ENCODE results near the gene DAP3.
A peak's percentile ranks its signal among the peaks of the same experiment; 100 is the strongest.
"Not testable (repeated sequence)": the region's sequence is repeated elsewhere in the genome, so short reads cannot be mapped to it uniquely, and the experiment has no call there.

DAP3 gene

GRCh38 chr1:155689081-155689607 is at the start of gene DAP3:
DAP3 (plus strand) TSS chr1:155689091; CDS start chr1:155709780, 20,689 bp downstream.
- not testable (repeated sequence) for DNase-seq (ENCODE audit: low read depth)
- H3K4me3 ChIP-seq (ENCODE audit: low read length) = peak within 1 kb of the TSS; percentile 78

- no peak for DNase-seq (ENCODE audit: low read depth)
- no peak overlapping the region for H3K4me3 ChIP-seq (ENCODE audit: low read length)
- TF ChIP-seq CTCF (IDR thresholded peaks at IDR 0.05; ENCODE audit: insufficient read depth, low read depth, low read length, missing control alignments) = no peak
Measured at GRCh38 chr1:155640367-155640766, 48.5 kb upstream of the DAP3 start.

GRCh38 chr1:155642559-155643180 is 46.2 kb upstream of the DAP3 start:
- not testable (repeated sequence) for H3K4me3 ChIP-seq (ENCODE audit: low read length); DNase-seq (ENCODE audit: low read depth)

GRCh38 chr1:155643230-155643629 is 45.7 kb upstream of the DAP3 start:
- DNase-seq (ENCODE audit: low read depth) = no peak
- H3K4me3 ChIP-seq (ENCODE audit: low read length) = no peak overlapping the region
- TF ChIP-seq CTCF (IDR thresholded peaks at IDR 0.05; ENCODE audit: insufficient read depth, low read depth, low read length, missing control alignments) = no peak

- TF ChIP-seq CTCF (IDR thresholded peaks at IDR 0.05; ENCODE audit: insufficient read depth, low read depth, low read length, missing control alignments) = no peak
- no peak for DNase-seq (ENCODE audit: low read depth)
- no peak overlapping the region for H3K4me3 ChIP-seq (ENCODE audit: low read length)
Measured at GRCh38 chr1:155645034-155645598, 43.8 kb upstream of the DAP3 start.

- TF ChIP-seq CTCF (IDR thresholded peaks at IDR 0.05; ENCODE audit: insufficient read depth, low read depth, low read length, missing control alignments) = no peak
- H3K4me3 ChIP-seq (ENCODE audit: low read length) = no peak overlapping the region
- no peak for DNase-seq (ENCODE audit: low read depth)
Measured at GRCh38 chr1:155645648-155646047, 43.2 kb upstream of the DAP3 start.

GRCh38 chr1:155646307-155646706 is 42.6 kb upstream of the DAP3 start:
- no peak overlapping the region for H3K4me3 ChIP-seq (ENCODE audit: low read length)
- no peak for TF ChIP-seq CTCF (IDR thresholded peaks at IDR 0.05; ENCODE audit: insufficient read depth, low read depth, low read length, missing control alignments)
- peak; percentile 43 for DNase-seq (ENCODE audit: low read depth)

Data from epithelial cell of esophagus (primary cell).